HG03025 (cell line): ENCODE data around the gene FSIP2.
A peak's percentile ranks its signal among the peaks of the same experiment; 100 is the strongest.
"Not testable (repeated sequence)": the region's sequence is repeated elsewhere in the genome, so short reads cannot be mapped to it uniquely, and the experiment has no call there.

ENCODE experiments used
- ATAC-seq: cut with Tn5 transposase; IDR thresholded peaks from one replicate; pipeline ENCODE4 v1.9.1; 2021; ENCODE audit warnings: mild to moderate bottlenecking, moderate library complexity; ENCODE audit not compliant: unreplicated experiment, low FRiP score

Gene FSIP2

GRCh38 chr2:185793532-185794345 is 55.1 kb downstream of the FSIP2 start:
- no peak for ATAC-seq

DNA sequence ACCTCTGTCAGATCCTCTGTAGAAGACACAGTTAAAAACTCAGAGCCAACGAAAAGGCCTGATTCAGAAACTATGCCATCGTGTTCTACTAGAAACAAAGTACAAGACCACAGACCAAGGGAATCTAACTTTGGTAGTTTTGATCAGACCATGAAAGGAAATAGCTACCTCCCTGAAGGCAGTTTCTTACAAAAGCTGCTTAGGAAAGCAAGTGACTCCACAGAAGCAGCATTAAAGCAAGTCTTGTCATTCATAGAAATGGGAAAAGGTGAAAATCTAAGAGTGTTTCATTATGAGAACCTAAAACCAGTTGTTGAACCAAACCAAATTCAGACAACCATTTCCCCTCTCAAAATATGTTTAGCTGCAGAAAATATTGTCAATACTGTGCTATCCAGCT is 58.2 kb downstream of the FSIP2 start:
- peak; percentile 87 for ATAC-seq

DNA sequence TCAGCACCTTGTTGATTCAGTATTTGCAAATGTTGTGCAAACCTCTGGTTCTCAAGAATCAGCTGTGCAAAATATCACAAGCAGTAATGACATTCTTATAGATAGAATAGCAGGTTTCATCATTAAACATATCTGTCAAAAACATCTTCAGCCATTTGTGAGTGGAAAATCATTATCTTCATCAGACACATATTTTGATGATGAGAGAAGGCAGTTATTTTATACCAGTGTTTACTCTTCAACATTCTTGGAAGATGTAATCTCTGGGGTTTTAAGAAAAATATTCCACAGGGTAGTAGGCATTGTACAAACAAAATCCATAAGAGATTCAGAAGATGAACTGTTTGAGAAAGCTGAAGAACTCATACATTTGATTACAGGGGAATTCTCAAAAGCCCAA is 64.3 kb downstream of the FSIP2 start:
- ATAC-seq: no peak

DNA sequence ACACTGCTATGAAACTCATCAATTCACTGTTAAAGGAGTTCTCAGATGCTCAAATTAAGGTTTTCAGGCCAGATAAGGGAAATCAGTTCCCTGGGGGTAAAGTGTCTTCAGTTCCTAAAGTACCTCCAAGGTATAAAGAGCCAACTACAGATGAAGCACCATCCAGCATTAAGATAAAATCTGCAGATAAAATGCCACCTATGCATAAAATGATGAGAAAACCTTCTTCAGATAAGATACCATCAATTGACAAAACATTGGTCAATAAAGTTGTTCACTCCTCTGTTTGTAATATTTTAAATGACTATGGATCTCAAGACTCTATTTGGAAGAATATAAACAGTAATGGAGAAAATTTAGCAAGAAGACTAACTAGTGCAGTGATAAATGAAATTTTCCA is 68.2 kb downstream of the FSIP2 start:
- no peak for ATAC-seq

GRCh38 chr2:185807351-185807750 is 68.7 kb downstream of the FSIP2 start:
- no peak for ATAC-seq

DNA sequence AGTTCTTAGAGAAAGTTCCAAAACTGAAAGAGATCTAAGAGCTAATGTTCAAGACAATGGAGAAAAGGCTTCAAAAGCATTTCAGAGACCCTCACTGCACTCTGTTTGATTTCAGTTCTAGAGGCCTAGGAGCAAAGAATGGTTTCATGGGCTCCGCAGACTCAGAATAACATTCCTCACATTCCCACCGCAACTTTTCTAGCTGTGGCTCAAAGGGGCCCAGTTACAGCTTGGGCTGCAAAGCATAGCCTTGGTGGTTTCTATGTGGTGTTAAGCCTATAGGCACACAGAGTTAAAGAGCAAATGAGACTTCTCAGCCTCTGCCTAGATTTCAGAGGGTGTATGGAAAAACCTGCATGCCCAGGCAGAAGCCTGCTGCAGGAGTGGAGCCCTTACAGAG is 73.0 kb downstream of the FSIP2 start:
- no peak for ATAC-seq

- no peak for ATAC-seq
These were observed 75.1 kb downstream of the FSIP2 start for GRCh38 chr2:185813707-185814106.

- ATAC-seq: no peak
These were observed 79.4 kb downstream of the FSIP2 start for GRCh38 chr2:185817991-185818390.

DNA sequence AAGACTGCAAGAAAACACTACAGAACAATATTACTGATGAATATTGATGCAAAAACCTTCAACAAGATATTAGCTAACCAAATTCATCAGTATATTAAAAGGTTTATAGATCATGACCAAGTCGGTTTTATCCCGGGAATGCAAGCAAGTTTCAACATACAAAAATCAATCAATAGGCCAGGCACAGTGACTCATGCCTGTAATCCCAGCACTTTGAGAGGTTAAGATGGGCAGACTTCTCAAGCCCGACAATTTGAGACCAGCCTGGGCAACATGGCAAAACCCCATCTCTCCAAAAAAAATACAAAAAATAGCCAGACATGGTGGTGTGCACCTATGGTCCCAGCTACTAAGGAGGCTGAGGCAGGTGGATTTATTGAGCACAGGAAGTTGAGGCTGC is 82.9 kb downstream of the FSIP2 start:
- no peak for ATAC-seq

DNA sequence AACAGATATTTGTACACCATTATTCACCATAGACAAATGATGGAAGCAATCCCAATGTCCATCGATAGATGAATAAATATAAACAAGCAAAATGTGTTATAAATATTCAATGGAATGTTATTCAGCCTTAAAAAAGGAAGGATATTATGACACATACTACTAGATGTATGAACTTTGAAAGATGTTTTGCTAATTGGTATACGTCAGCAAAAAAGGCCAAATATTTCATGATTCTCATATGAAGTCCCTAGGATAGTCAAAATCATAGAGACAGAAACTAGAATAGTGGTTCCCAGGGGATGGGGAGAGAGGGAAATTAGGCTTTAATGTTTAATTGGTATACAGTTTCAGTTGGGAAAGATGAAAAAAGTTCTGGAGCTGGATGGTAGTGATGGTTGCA is 85.2 kb downstream of the FSIP2 start:
- ATAC-seq: no peak

- no peak for ATAC-seq
These were observed 87.0 kb downstream of the FSIP2 start for GRCh38 chr2:185825557-185825956.

GRCh38 chr2:185828326-185828725 is 89.7 kb downstream of the FSIP2 start:
- ATAC-seq: no peak

DNA sequence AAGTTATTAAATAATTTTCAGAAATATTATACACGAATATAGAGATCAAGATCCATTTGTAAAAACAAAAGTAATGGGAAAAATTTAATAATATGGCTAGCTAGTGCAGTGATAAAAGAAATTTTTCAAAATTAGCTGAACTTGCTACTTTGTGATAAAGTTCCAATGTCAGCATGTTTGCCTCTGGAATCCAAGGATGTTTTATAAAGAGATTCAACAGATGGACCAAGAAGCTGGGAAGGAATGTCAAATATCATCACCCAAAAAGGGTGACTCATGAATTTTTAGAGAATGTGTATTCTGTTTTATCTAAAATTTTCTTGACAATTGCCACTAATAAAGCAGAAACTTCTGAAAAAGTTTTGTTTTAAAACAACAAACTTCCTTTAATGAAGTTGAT is 95.3 kb downstream of the FSIP2 start:
- ATAC-seq: no peak

- no peak for ATAC-seq
These were observed 97.4 kb downstream of the FSIP2 start for GRCh38 chr2:185835974-185836373.

- ATAC-seq: no peak
These were observed 116.3 kb downstream of the FSIP2 start for GRCh38 chr2:185854885-185855284.

- ATAC-seq: no peak
These were observed 119.1 kb downstream of the FSIP2 start for GRCh38 chr2:185857691-185858090.

- no peak for ATAC-seq
These were observed 120.9 kb downstream of the FSIP2 start for GRCh38 chr2:185859506-185859905.

DNA sequence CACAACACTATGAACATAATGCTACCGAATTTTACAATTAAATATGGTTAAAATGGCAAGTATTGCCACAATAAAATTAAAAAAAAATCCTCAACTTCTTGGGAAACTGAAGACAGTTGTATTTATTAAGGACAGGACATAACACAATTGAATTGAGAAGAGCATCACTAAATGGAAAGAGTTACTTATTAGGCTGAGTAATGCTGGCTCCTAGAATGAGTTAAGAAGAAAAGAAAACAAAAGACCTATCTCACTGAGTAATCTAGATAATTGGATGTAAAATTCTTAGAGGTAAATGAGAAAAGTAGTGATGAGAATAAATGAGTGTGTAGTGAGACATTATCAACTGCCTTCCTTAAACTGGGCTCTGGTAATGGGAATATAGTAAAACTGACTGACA is 121.7 kb downstream of the FSIP2 start:
- ATAC-seq: no peak

GRCh38 chr2:185862657-185863398 is 124.2 kb downstream of the FSIP2 start:
- no peak for ATAC-seq

GRCh38 chr2:185864468-185865260 is 126.1 kb downstream of the FSIP2 start:
- not testable (repeated sequence) for ATAC-seq
